H1 (cell line): ENCODE results near the gene PKP1. TPM values are rescaled to one million over a fixed set of nuclear protein-coding genes. Genes with fewer than 3 reads are reported as not detected.

Source experiments
- CTCF ChIA-PET: fragments of 300-600 bp; sonication (Branson Sonifier 250); formaldehyde crosslinking; loops from one replicate; lab custom pipeline; 2021; ENCODE audit not compliant: partially characterized antibody; lab: Charles Lee
- POLR2A ChIA-PET: fragments of 300-600 bp; sonication (Branson Sonifier 250); formaldehyde crosslinking; loops from one replicate; lab custom pipeline; 2021; ENCODE audit warnings: inconsistent platforms; ENCODE audit not compliant: partially characterized antibody; lab: Charles Lee
- DNase-seq, 2 experiments: peaks; one replicate each; pipeline versions ENCODE4 v3.0.0 to v3.0.0-alpha.2; 2010 to 2022; ENCODE audit warnings: low spot score in 2 of 2, low read depth in 1 of 2, mixed read lengths in 1 of 2
- FAIRE-seq: peaks from 2 replicates; lab custom pipeline; 2011; peaks lifted over from hg19 to GRCh38; lab: Jason Lieb, UNC
- H2AFZ ChIP-seq: 2 replicates; pipeline ENCODE4 v1.8.1; 2012; ENCODE audit warnings: low read length, inconsistent platforms
- H2AK5ac ChIP-seq: 2 replicates; pipeline ENCODE4 v1.6.1; 2013; ENCODE audit warnings: low read depth, low read length
- H2BK120ac ChIP-seq: replicated peaks from 2 replicates; pipeline ENCODE3; 2013; ENCODE audit warnings: low read depth, low read length, inconsistent platforms
- H2BK12ac ChIP-seq: 2 replicates; pipeline ENCODE4 v1.6.1; 2013; ENCODE audit warnings: low read depth, low read length
- H2BK15ac ChIP-seq: 2 replicates; pipeline ENCODE4 v1.6.1; 2013; ENCODE audit warnings: low read length
- H2BK20ac ChIP-seq: 2 replicates; pipeline ENCODE4 v1.6.1; 2013; ENCODE audit warnings: low read length
- H2BK5ac ChIP-seq: 2 replicates; pipeline ENCODE4 v1.6.1; 2013; ENCODE audit warnings: low read depth, low read length
- H3K14ac ChIP-seq: 2 replicates; pipeline ENCODE4 v1.6.1; 2013; ENCODE audit warnings: inconsistent platforms; ENCODE audit not compliant: insufficient read length
- H3K18ac ChIP-seq: 2 replicates; pipeline ENCODE4 v1.6.1; 2013; ENCODE audit warnings: low read length; ENCODE audit errors: extremely low read depth
- H3K23ac ChIP-seq: 2 replicates; pipeline ENCODE4 v1.6.1; 2013; ENCODE audit warnings: inconsistent platforms; ENCODE audit not compliant: insufficient read length
- H3K23me2 ChIP-seq: 2 replicates; pipeline ENCODE4 v1.6.1; 2013; ENCODE audit warnings: low read depth, low read length
- H3K27ac ChIP-seq: 2 replicates; pipeline ENCODE4 v1.6.1; 2011; ENCODE audit warnings: low read depth, low read length, inconsistent platforms
- H3K27me3 ChIP-seq, 4 experiments: replicated peaks in 1 of 4; 1 replicate in 1 of 4; 2 replicates in 3 of 4; pipeline versions ENCODE4 v1.6.1 to v1.8.1; 2011 to 2013; ENCODE audit warnings: low read length in 3 of 4, mild to moderate bottlenecking in 3 of 4, inconsistent platforms in 2 of 4, mixed read lengths in 2 of 4, moderate library complexity in 1 of 4; ENCODE audit not compliant: control insufficient read depth in 3 of 4, insufficient read depth in 3 of 4; ENCODE audit errors: extremely low read depth in 1 of 4
- H3K36me3 ChIP-seq, 4 experiments: 2 replicates each; pipeline versions ENCODE4 v1.6.1 to v1.8.1; 2011 to 2013; ENCODE audit warnings: mild to moderate bottlenecking in 4 of 4, low read length in 3 of 4, moderate library complexity in 2 of 4, control low read depth in 1 of 4, inconsistent platforms in 1 of 4; ENCODE audit not compliant: insufficient read depth in 4 of 4, control insufficient read depth in 2 of 4
- H3K4ac ChIP-seq: replicated peaks from 2 replicates; pipeline ENCODE3; 2013; ENCODE audit warnings: low read length, low read depth, mixed read lengths, inconsistent platforms; ENCODE audit not compliant: insufficient read length
- H3K4me1 ChIP-seq, 4 experiments: replicated peaks in 1 of 4; 1 replicate in 1 of 4; 2 replicates in 3 of 4; pipeline versions ENCODE4 v1.6.1 to v1.8.1; 2011 to 2013; ENCODE audit warnings: low read length in 3 of 4, inconsistent platforms in 2 of 4, mixed read lengths in 1 of 4; ENCODE audit not compliant: insufficient read depth in 4 of 4, control insufficient read depth in 3 of 4
- H3K4me2 ChIP-seq, 2 experiments: 2 replicates each; pipeline versions ENCODE4 v1.6.1 to v1.8.1; 2011 to 2013; ENCODE audit warnings: low read depth in 2 of 2, low read length in 2 of 2, control low read depth in 1 of 2, inconsistent platforms in 1 of 2, mild to moderate bottlenecking in 1 of 2; ENCODE audit not compliant: insufficient read depth in 1 of 2
- H3K4me3 ChIP-seq, 4 experiments: fragments of 200-600, 300-600 bp in 1 of 4; sonication (generic), shearing (Covaris generic), sonication (Bioruptor Twin) in 1 of 4; 2 replicates each; pipeline versions ENCODE4 v1.5.1 to v1.8.1; 2011 to 2016; ENCODE audit warnings: low read length in 4 of 4, low read depth in 3 of 4, control low read depth in 2 of 4, inconsistent platforms in 2 of 4, mild to moderate bottlenecking in 2 of 4, mixed read lengths in 1 of 4, moderate library complexity in 1 of 4; ENCODE audit not compliant: insufficient read depth in 2 of 4; ENCODE audit errors: extremely low read depth in 1 of 4
- H3K56ac ChIP-seq: replicated peaks from 2 replicates; pipeline ENCODE3; 2013; ENCODE audit warnings: low read depth, mild to moderate bottlenecking, mixed read lengths, low read length, inconsistent platforms; ENCODE audit not compliant: insufficient read length
- H3K79me1 ChIP-seq: 2 replicates; pipeline ENCODE4 v1.6.1; 2013; ENCODE audit warnings: low read depth, low read length, control low read depth
- H3K79me2 ChIP-seq, 2 experiments: 2 replicates each; pipeline versions ENCODE4 v1.6.1 to v1.8.1; 2012 to 2013; ENCODE audit warnings: low read length in 2 of 2, mild to moderate bottlenecking in 2 of 2, inconsistent platforms in 1 of 2; ENCODE audit not compliant: insufficient read depth in 2 of 2, control insufficient read depth in 1 of 2
- H3K9ac ChIP-seq, 4 experiments: replicated peaks in 1 of 4; 1 replicate in 1 of 4; 2 replicates in 3 of 4; pipeline versions ENCODE4 v1.6.1 to v1.8.1; 2011 to 2013; ENCODE audit warnings: low read depth in 3 of 4, low read length in 3 of 4, control low read depth in 2 of 4, mild to moderate bottlenecking in 2 of 4, moderate library complexity in 2 of 4, inconsistent platforms in 1 of 4; ENCODE audit errors: extremely low read depth in 1 of 4
- H3K9me3 ChIP-seq, 2 experiments: 2 replicates each; pipeline versions ENCODE4 v1.6.1 to v1.8.1; 2012 to 2013; ENCODE audit warnings: mild to moderate bottlenecking in 2 of 2, moderate library complexity in 2 of 2, control low read depth in 1 of 2, inconsistent platforms in 1 of 2, low read depth in 1 of 2, low read length in 1 of 2, mixed read lengths in 1 of 2; ENCODE audit not compliant: insufficient read depth in 2 of 2
- H4K20me1 ChIP-seq, 2 experiments: replicated peaks in 1 of 2; 2 replicates each; pipeline versions ENCODE3 to v1.8.1; 2011 to 2013; ENCODE audit warnings: inconsistent platforms in 2 of 2, low read length in 2 of 2, mild to moderate bottlenecking in 1 of 2; ENCODE audit not compliant: insufficient read depth in 2 of 2, control insufficient read depth in 1 of 2
- H4K5ac ChIP-seq: 2 replicates; pipeline ENCODE4 v1.6.1; 2013; ENCODE audit warnings: low read length, low read depth, mixed read lengths, inconsistent platforms; ENCODE audit not compliant: insufficient read length
- H4K8ac ChIP-seq: 2 replicates; pipeline ENCODE4 v1.8.0; 2013; ENCODE audit warnings: mild to moderate bottlenecking, moderate library complexity, low read length, inconsistent platforms; ENCODE audit not compliant: insufficient read depth; ENCODE audit errors: extremely low read depth
- H4K91ac ChIP-seq: replicated peaks from 2 replicates; pipeline ENCODE3; 2013; ENCODE audit warnings: low read length, mixed read lengths, inconsistent platforms; ENCODE audit not compliant: insufficient read length
- ASH2L ChIP-seq: fragments of 200-600, 300-600 bp; sonication (generic); IDR thresholded peaks from one replicate; pipeline ENCODE4 v1.7.1; 2017; ENCODE audit warnings: low read length
- CREB1 ChIP-seq: IDR thresholded peaks from 2 replicates; pipeline ENCODE4 v1.6.1; 2012; ENCODE audit warnings: inconsistent platforms
- EGR1 ChIP-seq: IDR thresholded peaks from 2 replicates; pipeline ENCODE4 v1.6.1; 2011; ENCODE audit warnings: low read depth, low read length, borderline replicate concordance
- JUN ChIP-seq: IDR thresholded peaks from 2 replicates; pipeline ENCODE4 v1.6.1; 2011; ENCODE audit warnings: low read depth, mild to moderate bottlenecking, improper control_type of control experiment, low read length
- JUND ChIP-seq: IDR thresholded peaks from 2 replicates; pipeline ENCODE4 v1.6.1; 2011; ENCODE audit warnings: mild to moderate bottlenecking, improper control_type of control experiment, low read length
- KDM5A ChIP-seq: fragments of 200-600 bp; IDR thresholded peaks from 2 replicates; pipeline ENCODE4 v1.7.1; 2012; ENCODE audit warnings: mild to moderate bottlenecking, low read length, inconsistent platforms, mixed read lengths
- RAD21 ChIP-seq, 2 experiments: IDR thresholded peaks in 1 of 2; conservative IDR thresholded peaks in 1 of 2; 2 replicates each; pipeline ENCODE4 v1.6.1; 2011; ENCODE audit warnings: low read depth in 2 of 2, low read length in 2 of 2, improper control_type of control experiment in 1 of 2, inconsistent platforms in 1 of 2, mild to moderate bottlenecking in 1 of 2, moderate library complexity in 1 of 2
- TAF1 ChIP-seq: IDR thresholded peaks from 2 replicates; pipeline ENCODE4 v1.6.1; 2011; ENCODE audit warnings: mild to moderate bottlenecking, low read depth, low read length
- YY1 ChIP-seq: IDR thresholded peaks from 2 replicates; pipeline ENCODE4 v1.6.1; 2011; ENCODE audit warnings: low read depth, mild to moderate bottlenecking, low read length
- ZNF274 ChIP-seq: IDR thresholded peaks from 2 replicates; pipeline ENCODE4 v1.7.0; 2012; ENCODE audit warnings: low read length, borderline replicate concordance; ENCODE audit errors: extremely low read depth
- WGBS, 2 experiments: shearing (Covaris generic) in 1 of 2; methylation state at CpG; one replicate each; pipeline versions ENCODE4 v1.1.6 to v1.1.7; 2013 to 2015; ENCODE audit warnings: low lambda C conversion rate in 2 of 2, mixed read lengths in 2 of 2, inconsistent platforms in 1 of 2, low coverage in 1 of 2, missing lambda C conversion rate in 1 of 2; ENCODE audit not compliant: insufficient replicate concordance in 2 of 2, insufficient coverage in 1 of 2, insufficient read length in 1 of 2; ENCODE audit errors: extremely low coverage in 1 of 2, missing lambda C conversion rate in 1 of 2; 5-methylcytosine and 5-hydroxymethylcytosine counted together
- polyA plus RNA-seq, 7 experiments: library from polyadenylated mRNA; depleted of rRNA in 3 of 7; stranded (reverse) in 5 of 7; unstranded in 2 of 7; fragments of >200 nt in 5 of 7; fragments of 200-250 nt in 2 of 7; gene quantifications; 1 replicate in 5 of 7; 2 replicates in 1 of 7; 4 replicates in 1 of 7; pipeline versions ENCODE4 v1.2.1 to v1.2.3, GENCODE V29; 2011 to 2013; ENCODE audit warnings: missing spikeins in 2 of 7, mixed read lengths in 2 of 7
- total RNA-seq: library from RNA; stranded (reverse); fragmentation: NEBNext Ultra II Directional; extraction: Animal tissue kit (Norgen Biotek cat#: 25700); gene quantifications from 2 replicates; pipeline ENCODE4 v1.2.1, GENCODE V29; 2021
- TF ChIP-seq, protein P1 (sequence below): IDR thresholded peaks from 2 replicates; pipeline ENCODE4 v1.6.1; 2012; ENCODE audit warnings: low read length, inconsistent platforms

PKP1 gene
- total and polyA plus RNA-seq, 2 of the 8 experiments (the other 6 are each of a cell fraction or from before 2014, with no cell fraction given), result 0.21 to 0.95 TPM

- H4K91ac ChIP-seq, result no peak overlapping the region
- H3K4me1 ChIP-seq, result peaks cover 0 to 4% (median 4%) of the 10 kb centered on the region in 4 experiments; a peak in 6 of 7 replicates
- FAIRE-seq, result no peak
- WGBS, 2 experiments, result 96% methylated on average over 7 of the region's 8 CpGs; no CpG with 5 or more reads in 1 of the 2 experiments
- H3K9me3 ChIP-seq, result no peaks in the 10 kb centered on the region
- ChIA-PET CTCF (interaction anchor here (0.6 to 14.7 kb wide), 7 partner anchors 10 to 215 kb away, joined by 3 to 275 read pairs (median 154); partner anchors contain the start of gene TNNT2), POLR2A (interaction anchor here (1.0 to 7.7 kb wide), 4 partner anchors 9 to 17 kb away, joined by 3 to 49 read pairs (median 6); no protein-coding TSS in a partner anchor)
- H3K79me2 ChIP-seq, result no peaks in the 10 kb centered on the region
- no peak overlapping the region for H3K23ac ChIP-seq
- no peak overlapping the region for H2AK5ac ChIP-seq
- H3K27me3 ChIP-seq, result no peaks in the 10 kb centered on the region
- H2BK15ac ChIP-seq, result no peak overlapping the region
- H3K27ac ChIP-seq, result no peak overlapping the region
- H3K9ac ChIP-seq, result no peak overlapping the region
- no peaks in the 10 kb centered on the region for H3K23me2 ChIP-seq
- no peak overlapping the region for H2BK20ac ChIP-seq
- no peak overlapping the region for H3K4ac ChIP-seq
- H3K4me3 ChIP-seq, result no peak overlapping the region
- H2BK120ac ChIP-seq, result no peak overlapping the region
- H3K79me1 ChIP-seq, result no peaks in the 10 kb centered on the region
- no peak overlapping the region for H3K56ac ChIP-seq
- H2AFZ ChIP-seq, result no peak overlapping the region
- H2BK12ac ChIP-seq, result no peak overlapping the region
- no peak overlapping the region for H4K5ac ChIP-seq
- no peak overlapping the region for H3K4me2 ChIP-seq
- H3K14ac ChIP-seq, result no peak overlapping the region
- no peak overlapping the region for H4K8ac ChIP-seq
- DNase-seq, result no peak
- H2BK5ac ChIP-seq, result no peak overlapping the region
- H3K18ac ChIP-seq, result no peak overlapping the region
- no peaks in the 10 kb centered on the region for H4K20me1 ChIP-seq
- no peaks in the 10 kb centered on the region for H3K36me3 ChIP-seq
- TF ChIP-seq EGR1 (no peak), ZNF274 (no peak), YY1 (no peak), KDM5A (no peak), CREB1 (no peak), JUN (no peak), RAD21 (IDR thresholded peaks at IDR 0.05 in 1 of 2, conservative IDR thresholded peaks at IDR 0.05 in 1 of 2; ENCODE audit: low read depth in 2 of 2, low read length in 2 of 2) (no peak), ASH2L (no peak), TAF1 (no peak), JUND (no peak)
- TF ChIP-seq, protein P1, sequence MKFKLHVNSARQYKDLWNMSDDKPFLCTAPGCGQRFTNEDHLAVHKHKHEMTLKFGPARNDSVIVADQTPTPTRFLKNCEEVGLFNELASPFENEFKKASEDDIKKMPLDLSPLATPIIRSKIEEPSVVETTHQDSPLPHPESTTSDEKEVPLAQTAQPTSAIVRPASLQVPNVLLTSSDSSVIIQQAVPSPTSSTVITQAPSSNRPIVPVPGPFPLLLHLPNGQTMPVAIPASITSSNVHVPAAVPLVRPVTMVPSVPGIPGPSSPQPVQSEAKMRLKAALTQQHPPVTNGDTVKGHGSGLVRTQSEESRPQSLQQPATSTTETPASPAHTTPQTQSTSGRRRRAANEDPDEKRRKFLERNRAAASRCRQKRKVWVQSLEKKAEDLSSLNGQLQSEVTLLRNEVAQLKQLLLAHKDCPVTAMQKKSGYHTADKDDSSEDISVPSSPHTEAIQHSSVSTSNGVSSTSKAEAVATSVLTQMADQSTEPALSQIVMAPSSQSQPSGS, result no peak
Measured at GRCh38 chr1:201357211-201357610, 73.9 kb downstream of the PKP1 start.
